PFSK-1 (cell line): Measurements from ENCODE around the gene FUCA1.

Source experiments
- POLR2AphosphoS5 ChIP-seq: IDR thresholded peaks from 2 replicates; pipeline ENCODE4 v1.6.1; 2012; ENCODE audit warnings: low read depth, mild to moderate bottlenecking, control low read depth, low read length, moderate library complexity
- REST ChIP-seq, 2 experiments: IDR thresholded peaks; 2 replicates each; pipeline versions ENCODE4 v1.6.1 to v1.8.0; 2011 to 2012; ENCODE audit warnings: low read depth in 2 of 2, low read length in 2 of 2, control low read depth in 1 of 2, inconsistent platforms in 1 of 2, mild to moderate bottlenecking in 1 of 2, moderate library complexity in 1 of 2; ENCODE audit not compliant: insufficient read depth in 1 of 2

DNA sequence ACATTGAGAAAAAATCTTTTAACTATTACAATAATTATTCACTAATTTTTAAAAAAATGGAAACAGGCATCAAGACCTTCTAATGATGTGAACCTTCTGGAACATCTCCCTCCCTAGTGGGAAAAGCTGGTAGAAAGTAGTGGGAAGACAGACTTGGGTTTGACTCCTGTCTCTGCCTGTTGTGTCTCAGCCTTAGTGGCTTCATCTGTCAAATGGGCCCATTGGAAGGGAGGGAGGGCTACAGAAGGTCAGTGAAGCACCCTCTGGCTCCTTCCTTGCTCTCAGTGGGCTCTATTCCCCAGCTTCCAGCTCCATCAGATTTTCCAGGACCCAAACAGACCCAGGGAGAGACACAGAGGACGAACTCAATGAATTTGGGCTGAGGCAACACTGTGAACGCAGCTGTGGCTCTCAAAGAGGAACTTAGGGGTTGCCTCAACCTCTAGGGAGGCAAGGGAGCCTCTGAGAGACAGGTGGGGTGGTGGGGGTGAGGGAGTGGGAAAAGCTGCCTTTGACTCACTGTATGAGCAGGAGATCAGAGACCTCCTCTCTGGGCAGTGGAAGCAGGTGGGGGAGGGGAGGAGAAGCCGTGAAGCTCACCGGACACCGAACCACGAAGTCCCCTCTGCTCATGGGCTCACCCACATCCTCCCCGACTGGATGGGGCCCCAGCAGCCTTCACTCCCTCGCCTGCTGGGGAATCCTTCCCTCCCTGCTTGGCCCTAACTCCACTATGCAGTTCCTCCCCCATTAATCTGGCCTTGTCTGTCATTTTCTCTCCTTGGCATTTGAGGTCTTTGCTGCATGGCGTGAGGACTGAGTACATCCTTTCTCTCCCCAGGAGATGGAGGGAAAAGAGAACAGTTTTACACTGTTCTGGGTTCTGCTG lies 40.6 kb upstream of the FUCA1 start:
- no peak for TF ChIP-seq REST (IDR thresholded peaks at IDR 0.05; ENCODE audit: insufficient read depth in 1 of 2, low read depth in 2 of 2, low read length in 2 of 2)
- TF ChIP-seq POLR2AphosphoS5, result no peak
